Natural killer cell (primary cell): ENCODE results near the gene SPEF1. TPM values are rescaled to one million over a fixed set of nuclear protein-coding genes. Genes with fewer than 3 reads are reported as not detected.

Source experiments
- ATAC-seq, 3 donors: fragments of 150-1000 bp in 2 of 3; fragments of 200-7000 bp in 1 of 3; cut with Tn5 transposase; 1 replicate in 1 of 3; 2 replicates in 2 of 3; pipeline ENCODE4 v1.10.0; 2021; ENCODE audit warnings: mild to moderate bottlenecking in 2 of 3, moderate library complexity in 2 of 3
- DNase-seq, 2 donors: peaks; one replicate each; pipeline versions ENCODE4 v3.0.0 to v3.0.0-alpha.2; 2013 to 2021; ENCODE audit warnings: mixed read lengths in 1 of 2
- H3K27ac ChIP-seq: one replicate; pipeline ENCODE4 v1.5.1; 2013; ENCODE audit warnings: mild to moderate bottlenecking, low read length
- H3K27me3 ChIP-seq: one replicate; pipeline ENCODE4 v1.6.1; 2013; ENCODE audit warnings: low read length; ENCODE audit not compliant: control insufficient read depth, insufficient read depth
- H3K36me3 ChIP-seq: one replicate; pipeline ENCODE4 v1.6.1; 2013; ENCODE audit warnings: low read length; ENCODE audit not compliant: control insufficient read depth, insufficient read depth
- H3K4me1 ChIP-seq: one replicate; pipeline ENCODE4 v1.6.1; 2013; ENCODE audit warnings: low read length; ENCODE audit not compliant: control insufficient read depth, insufficient read depth
- H3K4me3 ChIP-seq: one replicate; pipeline ENCODE4 v1.5.1; 2013; ENCODE audit warnings: low read length
- H3K9me3 ChIP-seq: one replicate; pipeline ENCODE4 v1.6.1; 2013; ENCODE audit warnings: low read length; ENCODE audit not compliant: control insufficient read depth, insufficient read depth
- H3K27ac Mint-ChIP-seq, 2 donors: one replicate each; pipeline ENCODE4 v1.8.0; 2022; ENCODE audit warnings: mild to moderate bottlenecking in 2 of 2, mixed read lengths in 2 of 2, moderate library complexity in 1 of 2
- H3K27me3 Mint-ChIP-seq, 2 donors: one replicate each; pipeline ENCODE4 v1.8.0; 2022; ENCODE audit warnings: low read depth in 2 of 2, mixed read lengths in 2 of 2
- H3K36me3 Mint-ChIP-seq: one replicate; pipeline ENCODE4 v1.8.0; 2022; ENCODE audit warnings: mixed read lengths
- H3K4me1 Mint-ChIP-seq, 2 donors: one replicate each; pipeline ENCODE4 v1.8.0; 2022; ENCODE audit warnings: mixed read lengths in 2 of 2
- H3K4me3 Mint-ChIP-seq: one replicate; pipeline ENCODE4 v1.8.0; 2022; ENCODE audit warnings: mild to moderate bottlenecking, moderate library complexity, mixed read lengths
- H3K9me3 Mint-ChIP-seq, 2 donors: one replicate each; pipeline ENCODE4 v1.8.0; 2022; ENCODE audit warnings: mixed read lengths in 2 of 2
- CTCF ChIP-seq: fragments of 200-600 bp; IDR thresholded peaks from one replicate; pipeline ENCODE4 v1.8.0; 2022; ENCODE audit warnings: antibody characterized with exemption
- WGBS: methylation state at CpG from one replicate; pipeline ENCODE4 v1.1.7; 2013; ENCODE audit warnings: missing lambda C conversion rate; ENCODE audit not compliant: insufficient coverage; 5-methylcytosine and 5-hydroxymethylcytosine counted together
- intact Hi-C: fragments of 100-400 bp; cut with micrococcal nuclease; formaldehyde crosslinking; loops from one replicate; pipeline ENCODE4 v1.14.2; 2022
- total RNA-seq, 4 donors: library from RNA; stranded (reverse); fragments of 120-200 nt in 1 of 4; gene quantifications; one replicate each; pipeline versions ENCODE4 v1.2.3 to v1.2.4, GENCODE V29; 2013 to 2022

SPEF1 gene
- total RNA-seq, 3 donors from 2014 or later (not counting 1 experiment from before 2014, with no cell fraction given) = 0.23 TPM; not detected in 2

GRCh38 chr20:3747471-3747870 is 33.8 kb downstream of the SPEF1 start:
- no peak overlapping the region for H3K27ac ChIP-seq
- no peak for DNase-seq
- intact Hi-C loops = no loop called here
- H3K4me3 Mint-ChIP-seq = no peak overlapping the region
- H3K36me3 ChIP-seq = no peaks in the 10 kb centered on the region
- H3K27ac Mint-ChIP-seq = no peak overlapping the region
- H3K4me1 ChIP-seq = peaks cover 11% of the 10 kb centered on the region
- no peaks in the 10 kb centered on the region for H3K27me3 ChIP-seq
- H3K4me1 Mint-ChIP-seq = peaks cover 4 to 21% of the 10 kb centered on the region in 2 donors
- H3K9me3 Mint-ChIP-seq = no peaks in the 10 kb centered on the region
- no peaks in the 10 kb centered on the region for H3K36me3 Mint-ChIP-seq
- no peak for ATAC-seq
- no peak overlapping the region for H3K4me3 ChIP-seq
- H3K9me3 ChIP-seq = no peaks in the 10 kb centered on the region
- WGBS = 78% methylated on average over 1 of the region's 2 CpGs
- no peaks in the 10 kb centered on the region for H3K27me3 Mint-ChIP-seq
- TF ChIP-seq CTCF = no peak

- intact Hi-C loops = no loop called here
- no peak overlapping the region for H3K4me3 ChIP-seq
- no peaks in the 10 kb centered on the region for H3K36me3 ChIP-seq
- H3K4me3 Mint-ChIP-seq = no peak overlapping the region
- no peak overlapping the region for H3K27ac ChIP-seq
- H3K4me1 Mint-ChIP-seq = peaks cover 4 to 17% of the 10 kb centered on the region in 2 donors
- H3K27me3 Mint-ChIP-seq = no peaks in the 10 kb centered on the region
- TF ChIP-seq CTCF = no peak
- H3K4me1 ChIP-seq = peaks cover 11% of the 10 kb centered on the region
- no peaks in the 10 kb centered on the region for H3K9me3 ChIP-seq
- no peaks in the 10 kb centered on the region for H3K36me3 Mint-ChIP-seq
- no peaks in the 10 kb centered on the region for H3K9me3 Mint-ChIP-seq
- H3K27me3 ChIP-seq = no peaks in the 10 kb centered on the region
- DNase-seq (no peak), ATAC-seq (no peak)
- no peak overlapping the region for H3K27ac Mint-ChIP-seq
- whole genome bisulfite sequencing = 92% methylated on average over 10 of the region's 11 CpGs
Measured at GRCh38 chr20:3745686-3746173, 35.5 kb downstream of the SPEF1 start.

- Mint-ChIP-seq H3K27me3 (no peaks in the 10 kb centered on the region), H3K9me3 (no peaks in the 10 kb centered on the region), H3K36me3 (no peaks in the 10 kb centered on the region), H3K4me3 (peak overlapping the region; percentile 74), H3K27ac (peak overlapping the region; percentile 65 to 79), H3K4me1 (peaks cover 4 to 17% of the 10 kb centered on the region in 2 donors)
- no peak overlapping the region for H3K4me3 ChIP-seq
- H3K4me1 ChIP-seq = peaks cover 11% of the 10 kb centered on the region
- ATAC-seq (peak; percentile 57 to 91 (median 89)), DNase-seq (peak; percentile 49 to 82)
- intact Hi-C loops = no loop called here
- 49% methylated on average over 45 of the region's 45 CpGs for WGBS
- no peaks in the 10 kb centered on the region for H3K27me3 ChIP-seq
- no peaks in the 10 kb centered on the region for H3K36me3 ChIP-seq
- no peak for TF ChIP-seq CTCF
- H3K27ac ChIP-seq = no peak overlapping the region
- H3K9me3 ChIP-seq = no peaks in the 10 kb centered on the region
Measured at GRCh38 chr20:3744806-3745685, 36.2 kb downstream of the SPEF1 start.
